GM23248 (cell line): ENCODE data around the gene CCT7.

Source experiments
- EZH2 ChIP-seq: fragments of 200-600 bp; sonication (generic); IDR thresholded peaks from 2 replicates; pipeline ENCODE4 v1.6.1; 2018; ENCODE audit warnings: antibody characterized with exemption, mild to moderate bottlenecking; ENCODE audit not compliant: insufficient read depth, poor library complexity, severe bottlenecking
- EZH2phosphoT487 ChIP-seq: fragments of 200-600 bp; sonication (generic); IDR thresholded peaks from 2 replicates; pipeline ENCODE4 v1.6.1; 2018; ENCODE audit warnings: antibody characterized with exemption, moderate library complexity, mild to moderate bottlenecking, low read depth; ENCODE audit not compliant: insufficient read depth

DNA sequence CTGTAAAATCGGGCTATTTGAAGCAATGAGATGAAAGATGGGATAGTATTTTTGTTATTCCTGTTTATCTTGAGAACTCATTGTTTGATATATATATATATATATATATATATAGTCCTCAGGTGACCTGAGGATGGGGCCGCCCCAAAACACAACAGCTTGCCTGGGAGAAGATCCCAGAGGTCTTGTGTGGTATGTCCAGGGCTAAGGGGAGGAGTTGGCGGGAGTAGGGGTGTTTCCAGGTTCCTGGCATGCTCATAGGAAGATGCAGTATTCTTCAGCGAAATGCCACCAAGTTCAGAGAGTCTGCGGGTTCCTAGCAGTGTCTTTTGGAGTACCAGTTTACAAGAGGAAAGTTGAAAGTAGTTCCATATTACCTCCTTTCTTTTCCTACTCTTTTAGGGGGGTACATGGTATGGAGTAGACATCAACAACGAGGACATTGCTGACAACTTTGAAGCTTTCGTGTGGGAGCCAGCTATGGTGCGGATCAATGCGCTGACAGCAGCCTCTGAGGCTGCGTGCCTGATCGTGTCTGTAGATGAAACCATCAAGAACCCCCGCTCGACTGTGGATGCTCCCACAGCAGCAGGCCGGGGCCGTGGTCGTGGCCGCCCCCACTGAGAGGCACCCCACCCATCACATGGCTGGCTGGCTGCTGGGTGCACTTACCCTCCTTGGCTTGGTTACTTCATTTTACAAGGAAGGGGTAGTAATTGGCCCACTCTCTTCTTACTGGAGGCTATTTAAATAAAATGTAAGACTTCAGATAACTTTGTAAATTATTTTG, 18.3 kb downstream of the CCT7 start:
- TF ChIP-seq EZH2 (no peak), EZH2phosphoT487 (no peak)
